ENCODE measurements around the gene SAMD11.

- TF ChIP-seq POLR2AphosphoS5 (IDR thresholded peaks at IDR 0.05) (no peak), CTCF (IDR thresholded peaks at IDR 0.05) (no peak), EP300 (IDR thresholded peaks at IDR 0.05; ENCODE audit: low read depth) (no peak)
These were observed 68.6 kb downstream of the SAMD11 start for GRCh38 chr1:992362-992761.

Measured in transverse colon (tissue), 4 donors.